Lower lobe of right lung (tissue), 2 donors: Measurements from ENCODE around the gene FATE1. TPM values are rescaled to one million over a fixed set of nuclear protein-coding genes. Genes with fewer than 3 reads are reported as not detected.

ENCODE experiments used
- ATAC-seq, 2 donors: fragments of 200-7000 bp; cut with Tn5 transposase; one replicate each; pipeline ENCODE4 v1.9.1; 2020 to 2022; ENCODE audit warnings: mild to moderate bottlenecking in 2 of 2, moderate library complexity in 2 of 2
- DNase-seq: peaks from one replicate; pipeline ENCODE4 v3.0.0-alpha.2; 2020
- H3K27ac ChIP-seq: fragments of 200-600 bp; one replicate; pipeline ENCODE4 v1.8.0; 2022
- H3K27me3 ChIP-seq: fragments of 200-600 bp; one replicate; pipeline ENCODE4 v1.8.0; 2022; ENCODE audit warnings: low read depth
- H3K36me3 ChIP-seq: fragments of 200-600 bp; one replicate; pipeline ENCODE4 v1.8.0; 2022; ENCODE audit warnings: mild to moderate bottlenecking
- H3K4me1 ChIP-seq: fragments of 200-600 bp; one replicate; pipeline ENCODE4 v1.8.0; 2022
- H3K4me3 ChIP-seq: fragments of 200-600 bp; one replicate; pipeline ENCODE4 v1.8.0; 2022; ENCODE audit warnings: mild to moderate bottlenecking
- H3K9me3 ChIP-seq: fragments of 200-600 bp; one replicate; pipeline ENCODE4 v1.8.0; 2022
- CTCF ChIP-seq: fragments of 200-600 bp; IDR thresholded peaks from one replicate; pipeline ENCODE4 v1.8.0; 2022; ENCODE audit warnings: antibody characterized with exemption, mild to moderate bottlenecking
- intact Hi-C: fragments of 100-400 bp; cut with DNase I; formaldehyde crosslinking; loops from one replicate; pipeline ENCODE4 v1.11.0; 2022
- total RNA-seq: library from RNA; stranded (reverse); fragmentation: NEBNext Ultra II Directional; extraction: Animal tissue kit (Norgen Biotek cat#: 25700); gene quantifications from one replicate; pipeline ENCODE4 v1.2.1, GENCODE V29; 2021
- donor health status: DM: no; HTN: yes; CAD: no; lungs with severe emphysema.

The FATE1 gene
- total RNA-seq, 1 donor from 2014 or later: not detected

GRCh38 chrX:151724563-151725337 lies 8.9 kb downstream of the FATE1 start:
- H3K27me3 ChIP-seq: no peaks in the 10 kb centered on the region
- DNase-seq (no peak), ATAC-seq (no peak)
- H3K4me1 ChIP-seq: no peaks in the 10 kb centered on the region
- intact Hi-C loops: no loop called here
- H3K9me3 ChIP-seq: no peaks in the 10 kb centered on the region
- no peak overlapping the region for H3K4me3 ChIP-seq
- no peak overlapping the region for H3K27ac ChIP-seq
- TF ChIP-seq CTCF: no peak
- H3K36me3 ChIP-seq: no peaks in the 10 kb centered on the region

- Histone ChIP-seq H3K9me3 (no peaks in the 10 kb centered on the region), H3K27me3 (no peaks in the 10 kb centered on the region), H3K27ac (no peak overlapping the region), H3K4me1 (no peaks in the 10 kb centered on the region), H3K36me3 (no peaks in the 10 kb centered on the region), H3K4me3 (no peak overlapping the region)
- intact Hi-C loops: no loop called here
- no peak for DNase-seq
- ATAC-seq: no peak
- TF ChIP-seq CTCF: no peak
These were observed 9.4 kb downstream of the FATE1 start for GRCh38 chrX:151725338-151725614.

GRCh38 chrX:151726751-151727150 lies 10.9 kb downstream of the FATE1 start:
- H3K27me3 ChIP-seq: no peaks in the 10 kb centered on the region
- no peaks in the 10 kb centered on the region for H3K36me3 ChIP-seq
- ATAC-seq (no peak), DNase-seq (no peak)
- no peak overlapping the region for H3K27ac ChIP-seq
- intact Hi-C loops: no loop called here
- no peak overlapping the region for H3K4me3 ChIP-seq
- H3K4me1 ChIP-seq: no peaks in the 10 kb centered on the region
- no peak for TF ChIP-seq CTCF
- H3K9me3 ChIP-seq: no peaks in the 10 kb centered on the region

- DNase-seq: no peak
- no peaks in the 10 kb centered on the region for H3K9me3 ChIP-seq
- H3K27ac ChIP-seq: no peak overlapping the region
- H3K36me3 ChIP-seq: no peaks in the 10 kb centered on the region
- H3K27me3 ChIP-seq: no peaks in the 10 kb centered on the region
- TF ChIP-seq CTCF: no peak
- intact Hi-C loops: no loop called here
- no peak for ATAC-seq
- H3K4me1 ChIP-seq: no peaks in the 10 kb centered on the region
- no peak overlapping the region for H3K4me3 ChIP-seq
These were observed 11.5 kb downstream of the FATE1 start for GRCh38 chrX:151727346-151727745.

- no peak overlapping the region for H3K4me3 ChIP-seq
- no peak overlapping the region for H3K27ac ChIP-seq
- no peak for DNase-seq
- no peaks in the 10 kb centered on the region for H3K9me3 ChIP-seq
- H3K36me3 ChIP-seq: no peaks in the 10 kb centered on the region
- TF ChIP-seq CTCF: no peak
- ATAC-seq: no peak
- intact Hi-C loops: no loop called here
- H3K4me1 ChIP-seq: no peaks in the 10 kb centered on the region
- H3K27me3 ChIP-seq: no peaks in the 10 kb centered on the region
These were observed 13.4 kb downstream of the FATE1 start for GRCh38 chrX:151729056-151729725.
